ELF-1 (cell line): ENCODE measurements around the gene TACC2.

Source experiments
- DNase-seq: peaks from one replicate; pipeline ENCODE4 v3.0.0-alpha.2; 2016; ENCODE audit warnings: low read depth, low spot score

Gene TACC2

DNA sequence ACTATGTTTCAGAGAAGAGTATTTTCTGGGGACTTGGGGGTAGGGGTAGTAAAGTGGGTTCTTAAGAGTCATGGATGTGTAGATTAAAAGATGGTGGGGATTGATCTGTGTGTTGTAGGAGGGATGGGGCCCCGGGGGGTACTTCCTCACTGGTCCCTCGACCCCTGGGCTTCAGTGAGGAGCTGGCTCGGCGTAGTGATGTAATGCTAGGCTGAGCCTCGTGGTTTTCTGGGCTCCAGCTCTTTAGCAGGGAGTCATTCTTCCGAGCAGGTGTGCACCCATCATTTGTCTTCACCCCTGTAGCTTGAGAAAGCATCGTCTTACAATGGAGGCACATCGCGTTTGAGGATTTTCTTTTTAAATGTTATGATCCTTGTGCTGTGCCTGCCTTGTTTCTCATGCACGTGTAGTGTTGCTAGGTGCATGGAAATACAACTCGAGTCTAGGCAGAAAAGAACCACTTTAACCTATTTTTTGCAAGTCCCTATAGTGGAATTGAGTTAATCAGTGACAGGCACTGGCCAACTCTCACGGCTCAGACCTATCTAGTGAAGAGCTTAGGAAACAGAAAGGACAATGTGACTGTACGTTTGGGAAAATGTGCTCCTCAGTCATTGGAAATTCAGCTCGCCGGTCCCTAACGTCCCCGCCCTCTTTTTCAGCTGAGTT lies 176.0 kb downstream of the TACC2 start:
- DNase-seq = no peak

DNA sequence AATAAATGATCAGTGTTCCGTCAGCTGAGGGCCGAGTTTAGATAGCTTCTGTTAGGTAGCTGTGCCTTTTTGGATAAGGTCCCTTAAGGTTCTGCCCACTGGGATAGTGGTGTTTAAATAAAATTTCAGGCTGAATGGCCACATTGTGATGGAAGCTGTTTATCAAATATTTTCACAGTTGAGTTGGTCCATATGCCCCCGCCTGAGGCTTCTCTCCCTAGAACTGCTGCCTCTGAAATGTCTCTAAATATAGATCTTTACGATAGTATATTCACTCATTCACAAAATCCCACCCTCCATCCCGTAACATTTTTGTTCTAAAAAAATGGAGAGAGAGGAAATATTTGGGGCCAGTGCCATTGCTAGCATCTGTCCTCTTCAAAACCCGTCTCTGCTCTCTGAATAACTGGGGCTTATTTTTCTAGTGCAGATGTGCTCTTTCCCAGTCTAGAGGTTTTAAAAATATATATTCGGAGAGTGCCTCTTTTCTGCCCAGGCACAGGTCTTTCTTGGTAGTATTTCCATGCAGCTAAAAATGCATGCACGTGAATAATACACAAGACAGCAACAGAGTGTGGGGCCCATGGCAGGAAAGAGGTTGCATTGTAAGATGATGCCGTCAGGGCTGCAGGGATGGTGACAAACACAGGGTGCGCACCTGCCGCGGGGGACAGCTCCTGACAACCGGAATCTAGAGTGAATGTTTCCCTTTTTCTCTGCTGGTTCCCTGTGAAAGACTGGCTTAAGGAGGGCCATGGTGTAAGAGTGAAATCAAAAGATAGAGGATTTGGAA lies 176.7 kb downstream of the TACC2 start:
- no peak for DNase-seq

DNA sequence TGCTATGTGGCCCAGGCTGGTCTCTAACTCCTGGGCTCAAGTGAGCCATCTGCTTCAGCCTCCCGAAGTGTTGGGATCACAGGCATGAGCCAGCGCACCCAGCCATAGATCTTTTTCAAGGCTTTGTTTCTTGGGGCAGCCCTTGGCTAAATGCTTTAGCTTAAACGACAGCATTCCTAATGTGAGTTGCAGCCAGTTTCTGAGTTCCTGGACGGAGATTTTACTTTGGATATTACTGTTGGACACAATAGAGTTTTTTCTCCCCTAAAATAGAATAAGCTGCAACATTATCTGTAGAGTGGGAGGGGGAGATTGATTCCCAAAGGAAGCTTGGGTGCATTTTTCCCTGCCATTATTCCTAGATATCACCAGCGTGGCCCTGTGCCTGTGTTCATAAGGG lies 179.1 kb downstream of the TACC2 start:
- DNase-seq = no peak

DNA sequence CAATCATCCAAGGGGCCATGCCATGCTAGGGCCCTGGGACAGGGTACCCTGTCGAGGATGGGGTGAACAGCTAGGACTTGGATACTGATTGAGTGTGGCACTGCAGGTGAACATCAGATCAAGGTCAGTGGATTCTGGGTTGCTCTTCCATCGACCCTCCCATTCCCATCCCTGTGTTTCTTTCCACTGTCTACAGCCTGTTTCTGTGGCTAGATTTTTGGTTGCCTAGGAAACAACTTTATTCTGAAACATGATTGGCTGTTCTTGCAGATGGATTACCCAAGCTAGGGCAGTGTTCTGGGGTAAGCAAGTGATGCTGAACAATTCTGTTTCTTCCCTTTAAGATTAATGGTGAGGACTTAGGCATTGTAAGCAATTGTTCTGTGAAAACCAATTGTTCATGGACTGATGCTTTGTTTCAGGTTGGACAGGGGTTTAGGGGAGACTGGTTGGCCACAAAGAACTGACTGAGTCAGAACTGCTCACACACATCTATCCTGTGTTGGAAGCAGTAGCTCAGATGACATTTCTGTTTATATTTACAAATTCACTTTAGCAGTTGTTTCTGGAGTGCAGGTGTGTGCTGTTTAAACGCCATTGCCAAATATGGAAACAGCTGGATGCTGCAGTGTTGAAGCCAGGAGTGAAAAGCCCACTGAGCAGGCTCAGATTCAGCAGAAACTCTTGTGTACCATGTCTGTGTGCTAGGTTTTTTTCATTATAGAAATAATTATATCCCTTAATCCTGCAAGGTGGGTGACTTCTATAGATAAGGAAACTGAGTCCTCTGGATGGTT lies 179.8 kb downstream of the TACC2 start:
- no peak for DNase-seq

DNA sequence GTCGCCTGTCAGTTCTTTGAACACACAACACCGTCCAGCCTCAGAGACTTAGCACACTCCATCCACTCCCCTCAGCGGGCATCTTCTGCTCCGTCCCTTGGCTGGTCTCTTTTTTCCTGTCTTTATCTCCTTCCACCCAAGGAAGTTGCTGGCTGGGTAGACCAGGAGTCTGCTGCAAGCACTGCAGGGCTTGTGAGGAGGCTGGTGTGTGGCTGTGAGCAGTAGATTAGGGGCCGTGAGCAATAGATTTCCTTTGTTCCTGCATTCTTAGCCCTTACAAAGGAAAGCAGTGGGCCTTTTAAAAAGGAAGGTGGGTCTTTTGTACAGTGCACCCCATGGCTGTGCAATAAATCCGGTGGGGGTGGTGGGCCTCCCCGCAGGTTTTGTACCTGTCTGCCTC lies 181.8 kb downstream of the TACC2 start:
- DNase-seq = peak; percentile 73

DNA sequence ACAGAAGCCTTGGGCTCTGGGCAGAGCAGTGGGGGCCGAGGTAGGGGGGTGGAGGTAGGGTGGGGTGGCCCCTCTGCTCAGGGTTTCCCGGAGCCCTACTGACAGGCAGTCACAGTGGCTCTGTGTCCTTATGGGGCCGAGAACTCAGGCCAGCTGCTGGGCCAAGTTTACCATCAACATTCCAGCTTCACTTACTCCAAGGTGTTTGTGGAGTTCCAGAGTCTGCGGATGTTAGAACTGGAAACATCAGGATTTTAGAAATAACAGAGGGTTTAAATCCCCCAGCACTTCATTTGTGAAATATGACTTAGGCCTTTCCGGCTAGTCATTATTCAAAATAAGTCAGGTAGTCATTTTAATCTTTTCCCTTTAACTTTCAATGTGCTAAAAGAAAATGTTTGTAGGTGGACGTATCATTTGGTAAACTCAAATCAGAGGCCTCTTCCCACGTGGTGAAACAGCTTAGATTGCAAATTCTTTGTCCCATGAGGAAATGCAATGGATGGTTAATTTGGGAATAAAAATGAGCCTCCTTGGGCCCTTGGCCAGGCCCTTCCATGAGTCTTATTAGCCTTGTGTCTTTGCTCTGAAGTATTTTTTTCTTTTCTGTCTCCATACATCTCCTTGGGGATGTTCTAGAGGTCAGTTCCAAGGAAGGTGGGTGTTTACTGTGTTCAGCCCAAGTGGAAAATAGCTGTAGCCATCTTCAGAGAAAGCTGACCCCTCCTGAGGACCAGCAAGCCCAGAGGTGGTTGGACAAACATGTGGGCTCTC lies 182.5 kb downstream of the TACC2 start:
- DNase-seq = no peak

DNA sequence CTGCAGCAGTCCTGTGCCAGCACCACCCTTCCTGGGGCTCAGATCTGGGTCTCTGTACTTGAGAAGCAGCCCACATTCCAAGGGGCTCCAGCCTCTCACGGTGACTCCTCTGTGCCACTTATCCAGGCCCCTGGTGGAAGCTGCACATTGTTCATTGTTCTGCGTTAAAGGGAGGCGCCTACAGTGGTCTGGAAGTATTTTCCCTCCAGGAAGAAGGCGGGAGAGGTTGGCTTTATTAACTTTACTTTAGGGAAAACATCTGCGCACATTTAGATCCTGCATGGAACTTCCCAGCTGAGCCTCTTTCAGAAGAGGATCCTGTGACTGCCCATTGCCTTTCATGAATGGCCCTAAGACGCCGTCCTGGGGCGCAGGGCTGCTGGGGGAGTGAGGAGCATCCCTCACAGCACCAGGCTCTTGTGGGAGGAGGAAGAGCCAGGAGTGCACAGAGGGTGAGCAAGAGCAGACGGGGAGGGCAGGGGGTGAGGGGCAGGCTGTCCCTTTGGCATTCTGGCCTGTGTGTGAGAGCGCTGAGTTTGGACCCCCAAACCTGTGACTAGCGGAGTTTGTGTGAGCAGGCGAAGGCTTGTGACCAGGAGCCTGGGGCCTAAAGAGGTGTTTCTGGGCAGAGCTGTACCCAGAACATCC lies 183.5 kb downstream of the TACC2 start:
- peak; percentile 33 for DNase-seq

DNA sequence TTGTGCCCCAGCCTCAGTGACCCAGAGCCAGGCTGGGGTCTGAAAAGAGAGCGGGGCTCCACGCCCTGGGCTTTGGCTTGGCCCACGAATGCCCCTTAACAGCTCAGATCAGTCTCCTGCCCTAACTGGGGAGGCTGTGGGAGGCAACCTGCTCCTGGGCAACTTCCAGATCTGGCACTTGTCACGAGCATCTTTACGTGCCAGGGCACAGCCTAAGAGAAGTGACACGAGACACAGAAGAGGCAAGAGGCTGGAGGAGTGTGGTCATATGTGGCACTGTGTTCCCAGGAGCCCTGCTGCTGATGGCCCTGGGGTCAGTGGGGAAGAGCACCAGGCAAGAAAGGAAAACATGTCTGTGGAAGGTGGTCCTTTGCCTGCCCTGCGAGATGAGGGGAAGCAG lies 184.4 kb downstream of the TACC2 start:
- no peak for DNase-seq

DNA sequence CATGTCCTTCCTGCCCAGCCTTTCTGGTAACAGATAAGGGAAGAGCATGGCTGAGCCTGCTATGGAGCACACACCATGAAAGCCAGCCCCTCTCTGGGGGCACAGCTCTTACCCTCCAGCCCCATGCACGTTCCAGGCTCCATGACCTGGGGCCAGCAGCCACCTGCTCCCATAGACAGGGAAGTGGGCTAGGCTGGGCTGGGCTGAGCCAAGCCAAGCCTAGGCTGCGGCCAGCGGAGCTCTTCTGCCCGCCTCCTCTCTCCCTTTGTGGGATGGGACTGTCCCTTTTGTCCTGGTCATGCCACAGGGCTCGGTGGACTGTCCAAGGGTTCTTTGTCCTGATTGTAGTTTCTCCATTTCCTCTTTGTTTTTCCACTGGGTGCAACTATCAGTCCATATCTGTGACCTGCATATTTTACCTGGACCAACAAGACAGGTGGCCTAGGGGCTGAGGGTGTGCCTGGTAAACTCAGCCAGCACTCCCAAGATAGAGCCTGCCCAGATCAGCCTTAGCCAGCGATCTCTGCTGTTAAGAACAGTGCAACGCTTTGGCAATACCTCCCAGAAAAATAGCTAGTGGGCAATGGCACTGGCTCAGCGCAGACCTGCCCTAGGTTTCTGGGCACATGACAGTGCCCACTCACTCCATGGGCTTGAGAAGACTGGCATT lies 184.9 kb downstream of the TACC2 start:
- peak; percentile 36 for DNase-seq

DNA sequence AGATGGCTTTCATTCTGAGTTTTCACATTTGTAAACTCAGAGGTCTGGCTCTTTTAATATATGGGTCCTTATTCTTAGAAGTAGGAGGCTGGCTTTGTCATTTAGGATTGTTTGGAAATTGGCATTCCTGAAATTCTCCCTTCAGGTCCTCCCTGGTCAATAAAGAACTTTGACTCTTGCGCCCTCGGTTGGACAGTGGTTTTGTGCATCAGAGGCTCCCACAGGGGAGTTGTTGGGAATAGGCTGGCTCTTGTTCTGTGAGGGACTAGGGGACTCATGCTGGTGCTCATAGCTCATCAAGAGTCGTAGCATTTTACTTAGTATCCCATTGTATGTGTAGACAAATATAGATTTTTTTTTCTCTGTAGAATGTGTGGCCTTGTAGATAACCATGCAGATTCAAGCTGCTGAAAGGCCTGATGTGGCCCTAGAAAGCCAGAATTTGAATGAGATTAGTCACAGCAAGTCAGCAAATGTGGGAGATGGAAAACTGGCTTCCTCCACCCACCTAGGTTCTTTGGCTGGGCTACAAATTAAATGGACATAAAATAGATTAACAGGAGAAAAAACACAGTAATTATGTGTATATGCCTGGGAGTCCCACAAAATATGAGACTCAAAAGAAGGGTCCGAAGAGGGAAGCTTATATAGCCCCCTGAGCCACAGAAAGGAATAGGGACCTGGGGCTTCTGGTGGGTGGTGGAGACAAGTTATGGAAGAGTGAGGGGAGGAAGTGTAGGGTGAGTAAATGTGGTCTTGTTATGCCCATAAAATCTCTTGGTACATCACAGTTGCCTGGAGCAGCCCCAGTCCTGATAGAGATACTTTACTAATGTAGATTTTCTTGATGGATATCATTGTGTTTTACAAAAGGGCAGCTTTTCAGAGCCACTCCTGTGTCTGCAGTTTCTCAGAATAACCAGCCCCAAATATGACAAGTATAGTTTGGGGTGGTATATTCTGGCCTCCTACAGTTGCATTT lies 187.6 kb downstream of the TACC2 start:
- peak; percentile 50 for DNase-seq

DNA sequence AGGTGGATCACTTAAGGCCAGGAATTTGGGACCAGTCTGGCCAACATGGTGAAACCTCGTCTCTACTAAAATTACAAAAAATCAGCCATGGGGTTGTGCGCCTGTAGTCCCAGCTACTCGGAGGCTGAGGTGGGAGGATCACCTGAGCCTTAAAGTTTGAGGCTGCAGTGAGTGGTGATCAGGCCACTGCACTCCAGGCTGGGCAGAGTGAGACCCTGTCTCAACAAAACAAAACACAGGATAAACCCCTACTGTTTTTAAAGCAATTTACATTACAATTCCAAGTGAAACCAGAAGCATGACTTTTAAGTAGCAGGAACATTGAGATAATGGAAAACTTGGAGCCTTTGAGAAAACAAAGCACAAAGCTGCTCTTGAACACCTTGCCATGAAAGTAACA lies 189.7 kb downstream of the TACC2 start:
- DNase-seq = peak; percentile 40

DNA sequence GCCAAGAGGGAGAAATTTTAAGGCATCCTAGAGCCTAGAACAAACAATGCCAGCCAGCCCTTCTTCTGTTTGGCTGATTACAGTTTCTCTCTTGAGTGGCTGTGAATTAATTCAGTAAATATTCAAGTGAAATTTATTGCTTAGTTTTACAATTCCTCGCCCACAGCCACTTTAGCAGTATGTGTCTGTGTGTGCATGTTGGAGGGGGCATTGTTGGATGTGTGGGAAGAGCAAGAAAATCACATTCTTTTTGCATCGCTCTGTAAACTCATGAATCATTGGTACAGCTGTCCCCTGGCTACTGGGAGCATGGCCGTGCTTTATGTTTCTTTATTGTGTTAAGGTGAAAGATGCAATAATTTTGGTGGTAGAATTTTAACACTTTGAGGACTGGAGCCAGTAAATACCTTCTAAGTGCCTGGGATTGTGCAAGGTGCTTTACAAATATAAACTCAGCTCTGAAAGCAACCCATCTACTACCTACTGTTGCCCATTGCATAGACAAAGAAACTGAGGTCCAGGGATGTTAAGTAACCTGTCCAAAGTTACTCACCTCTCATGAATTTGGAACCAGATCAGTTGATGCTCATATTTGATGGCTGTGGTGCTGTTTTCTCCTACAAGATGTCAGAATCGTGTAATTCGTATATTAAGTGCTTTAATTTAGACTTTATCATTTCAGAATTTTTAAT lies 192.2 kb downstream of the TACC2 start:
- DNase-seq = no peak

DNA sequence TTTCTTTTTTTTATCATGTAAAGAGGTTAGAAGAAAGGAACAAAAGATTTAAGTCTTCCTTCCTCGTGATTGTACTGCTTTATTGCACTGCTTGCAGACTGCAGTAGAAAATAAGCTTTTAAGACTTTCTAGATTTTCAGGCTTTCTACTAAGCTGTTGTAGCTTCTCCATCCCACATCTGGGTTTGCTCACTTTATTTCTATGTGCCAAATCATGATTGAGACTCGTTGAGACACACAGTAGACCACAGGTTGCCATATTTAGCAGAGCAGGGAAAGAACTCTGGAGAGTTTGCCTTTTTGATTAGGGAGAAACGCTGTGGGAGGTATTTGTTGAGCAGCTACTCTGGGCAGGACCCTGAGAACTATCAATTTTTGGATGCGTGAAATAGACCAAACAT lies 192.9 kb downstream of the TACC2 start:
- no peak for DNase-seq

DNA sequence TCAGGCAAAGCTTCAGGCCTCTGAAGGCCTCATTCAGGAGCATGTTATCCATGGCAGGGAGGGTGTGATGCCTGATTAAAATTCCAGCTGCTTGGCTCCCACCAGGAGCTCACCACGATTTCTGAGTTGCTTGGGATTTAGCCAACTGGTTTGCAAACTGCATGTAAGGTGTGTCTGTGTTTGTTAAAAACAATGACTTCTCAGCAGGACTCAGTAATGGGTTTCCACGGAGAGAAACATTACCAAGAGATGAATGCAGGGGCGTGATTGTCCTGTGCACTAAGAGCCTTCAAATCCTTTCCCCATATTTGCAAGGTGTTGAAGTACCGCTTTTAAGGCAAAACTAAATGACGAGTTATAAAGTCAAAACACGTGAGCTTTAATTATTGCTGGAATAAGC lies 193.3 kb downstream of the TACC2 start:
- DNase-seq = no peak

DNA sequence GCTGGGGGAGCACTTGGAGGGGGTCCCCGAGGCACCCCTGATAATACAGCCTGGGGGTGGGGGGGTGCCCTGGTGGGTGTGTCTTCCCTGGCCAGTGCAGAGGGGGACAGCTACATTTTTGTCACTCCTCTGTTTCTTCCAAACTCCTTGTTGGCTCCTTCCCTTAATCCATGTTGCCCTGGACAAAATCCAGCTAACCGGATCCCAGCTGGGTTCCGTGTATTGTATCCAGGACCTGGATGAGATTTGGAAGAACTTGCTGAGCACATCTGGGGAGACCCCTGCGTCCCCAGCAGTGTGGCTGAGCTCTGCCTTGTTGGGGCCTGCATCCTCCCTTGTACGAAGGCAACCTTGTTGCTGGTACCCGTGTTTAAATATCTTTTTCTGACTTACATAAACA lies 195.3 kb downstream of the TACC2 start:
- DNase-seq = no peak

DNA sequence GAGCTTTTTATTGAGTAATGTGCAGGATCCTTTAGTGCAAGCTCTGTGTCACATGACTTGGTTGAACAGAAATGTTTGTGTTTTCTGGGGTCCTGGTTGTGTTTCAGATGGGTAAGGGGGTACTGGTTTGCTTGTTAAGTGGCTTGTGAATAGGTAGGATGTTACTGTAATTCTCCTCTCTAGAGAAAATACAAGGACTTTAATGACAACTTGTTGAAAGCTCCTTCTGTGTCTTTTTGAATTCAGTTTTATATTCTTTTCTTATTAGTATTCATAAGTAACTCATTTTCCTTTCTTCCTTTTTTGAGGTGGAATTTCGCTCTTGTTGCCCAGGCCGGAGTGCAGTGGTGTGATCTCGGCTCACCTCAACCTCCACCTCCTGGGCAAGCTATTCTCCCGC lies 196.7 kb downstream of the TACC2 start:
- DNase-seq = no peak

DNA sequence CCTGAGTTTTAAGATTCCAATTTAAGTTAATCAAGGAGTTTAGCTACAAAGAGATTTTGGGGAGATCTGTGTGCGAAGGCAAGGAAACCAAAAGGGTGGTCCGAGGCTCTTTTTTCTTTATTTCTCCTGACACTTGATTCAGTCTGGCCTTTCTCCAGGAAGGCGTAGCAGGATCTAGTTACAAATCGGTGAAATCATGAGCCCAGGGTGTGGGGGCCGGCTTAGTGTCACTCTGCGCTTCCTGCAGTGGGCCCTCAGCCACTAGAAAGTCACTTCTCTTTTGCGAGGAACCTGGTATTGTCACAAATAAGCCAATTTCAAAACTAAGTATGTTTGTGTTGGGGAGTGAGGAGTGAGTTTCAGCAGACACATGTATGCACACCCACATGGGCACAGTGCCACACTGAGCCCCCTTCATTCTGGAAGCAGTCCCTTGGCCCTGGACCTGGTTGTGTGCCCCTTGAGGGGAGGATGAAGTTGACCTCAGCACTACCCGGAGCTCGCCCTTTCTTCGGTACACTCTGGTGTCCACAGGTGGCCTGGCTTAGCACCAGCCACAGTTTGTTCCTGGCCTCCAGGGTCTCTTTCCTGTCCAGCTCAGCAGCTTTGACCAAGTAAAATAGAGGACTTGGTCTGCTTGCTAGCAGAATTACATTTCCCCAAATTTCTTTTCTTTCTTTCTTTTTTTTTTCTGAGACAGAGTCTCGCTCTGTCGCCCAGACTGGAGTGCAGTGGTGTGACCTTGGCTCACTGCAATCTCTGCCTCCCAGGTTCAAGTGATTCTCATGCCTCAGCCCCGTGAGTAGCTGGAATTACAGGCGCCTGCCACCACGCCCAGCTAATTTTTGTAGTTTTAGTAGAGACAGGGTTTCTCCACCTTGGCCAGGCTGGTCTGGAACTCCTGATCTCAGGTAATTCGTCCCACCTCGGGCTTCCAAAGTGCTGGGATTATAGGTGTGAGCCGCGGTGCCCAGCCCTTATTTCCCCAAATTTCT lies 198.2 kb downstream of the TACC2 start:
- DNase-seq = no peak

DNA sequence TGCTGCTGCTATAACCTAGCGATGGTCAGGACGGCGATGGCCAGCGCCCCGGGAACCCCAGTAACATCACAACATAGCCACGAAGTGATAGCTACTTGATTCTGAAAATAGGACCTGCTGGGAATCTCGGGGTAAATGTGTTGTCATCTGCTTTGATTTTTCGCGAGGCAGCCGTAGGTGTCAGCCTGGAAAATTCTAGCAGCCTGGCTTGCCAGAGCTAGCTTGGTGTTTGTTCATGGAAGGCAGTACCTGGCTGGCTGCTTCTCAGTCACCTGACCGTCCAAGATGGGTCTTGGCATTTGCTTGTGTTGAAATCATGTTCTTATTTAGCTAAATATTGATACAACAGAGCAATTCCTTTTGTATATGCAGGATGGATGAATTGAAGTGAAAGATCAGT lies 199.7 kb downstream of the TACC2 start:
- DNase-seq = no peak
